ENCODE measurements around the gene STRBP.

DNA sequence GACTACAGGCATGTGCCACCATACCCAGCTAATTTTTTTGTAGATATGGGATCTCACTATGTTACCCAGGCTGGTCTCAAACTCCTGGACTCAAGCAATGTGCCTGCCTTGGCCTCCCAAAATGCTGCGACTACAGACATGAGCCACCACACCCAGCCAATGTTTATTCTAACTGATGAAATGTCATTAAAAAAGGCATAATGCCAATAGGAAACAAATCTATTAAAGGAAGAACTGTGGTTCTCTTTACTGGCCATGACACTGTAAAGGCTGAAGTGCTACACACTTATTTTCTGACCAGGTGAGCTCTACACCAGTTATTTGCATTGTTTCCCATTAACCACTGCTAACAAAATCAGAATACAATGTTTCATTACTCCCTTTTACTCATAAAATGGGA, 106.0 kb downstream of the STRBP start:
- TF ChIP-seq CTCF (IDR thresholded peaks at IDR 0.05; ENCODE audit: low read depth, low read length, poor library complexity, severe bottlenecking) (no peak), EZH2phosphoT487 (IDR thresholded peaks at IDR 0.05; ENCODE audit: borderline replicate concordance, low read length) (no peak)

Measured in DOHH2 (cell line).